Activated CD4-positive, alpha-beta T cell treated with anti-CD3 and anti-CD28 coated beads, Interleukin-2, amount 50 U/mL, for 24 hours (primary cell): ENCODE results near the gene MPHOSPH9.
"Not testable (repeated sequence)": the region's sequence is repeated elsewhere in the genome, so short reads cannot be mapped to it uniquely, and the experiment has no call there.

Source experiments
- DNase-seq, 2 donors: peaks; one replicate each; pipeline ENCODE4 v3.0.0-alpha.2; 2020; ENCODE audit warnings: low read depth in 1 of 2, low spot score in 1 of 2

Gene MPHOSPH9

DNA sequence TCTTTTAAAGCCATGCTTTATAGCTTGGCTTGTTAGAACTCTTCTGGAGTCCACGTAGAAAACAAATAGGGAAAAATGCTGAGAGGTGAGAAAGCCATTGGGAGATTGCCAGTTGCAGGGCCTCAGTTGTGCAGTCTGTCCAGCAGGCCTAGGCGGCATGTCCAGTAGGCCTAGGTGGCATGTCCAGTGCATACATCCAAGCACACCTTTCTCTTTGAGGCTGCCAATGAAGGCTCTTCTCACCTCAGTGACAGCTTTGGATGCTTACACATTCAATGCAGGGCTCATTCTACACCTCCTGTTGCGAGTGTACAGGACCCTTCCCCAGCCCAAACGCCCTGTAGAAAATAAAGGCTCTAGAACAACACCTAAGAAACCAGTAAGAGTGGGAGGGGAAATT lies 25.7 kb upstream of the MPHOSPH9 start:
- DNase-seq, result no peak

DNA sequence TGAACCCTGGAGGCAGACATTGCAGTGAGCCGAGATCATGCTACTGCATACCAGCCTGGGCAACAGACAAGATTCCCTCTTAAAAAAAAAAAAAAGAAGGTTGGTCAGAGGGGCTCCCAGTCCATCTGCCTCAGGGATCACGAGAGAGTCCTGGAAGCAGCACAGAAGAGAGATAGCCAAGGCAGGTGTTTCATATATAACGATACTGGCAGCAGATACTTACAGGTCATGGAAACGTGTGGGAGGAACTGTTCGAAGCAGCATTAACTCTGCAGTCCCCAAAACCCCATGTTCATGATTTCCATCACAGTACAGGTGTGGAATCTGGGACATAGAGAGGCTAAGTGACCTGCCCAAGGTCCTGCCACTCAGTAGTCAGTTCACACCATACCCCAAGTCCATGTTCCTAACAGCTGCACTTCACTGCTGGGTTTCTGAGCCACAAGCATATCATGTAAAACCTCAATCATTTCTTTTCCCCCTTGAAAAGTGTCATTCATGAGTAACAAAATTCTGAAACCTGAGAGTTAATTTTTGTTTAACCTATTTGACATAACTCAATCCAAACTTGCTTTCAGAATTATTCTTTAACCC lies 22.0 kb upstream of the MPHOSPH9 start:
- DNase-seq, result no peak

DNA sequence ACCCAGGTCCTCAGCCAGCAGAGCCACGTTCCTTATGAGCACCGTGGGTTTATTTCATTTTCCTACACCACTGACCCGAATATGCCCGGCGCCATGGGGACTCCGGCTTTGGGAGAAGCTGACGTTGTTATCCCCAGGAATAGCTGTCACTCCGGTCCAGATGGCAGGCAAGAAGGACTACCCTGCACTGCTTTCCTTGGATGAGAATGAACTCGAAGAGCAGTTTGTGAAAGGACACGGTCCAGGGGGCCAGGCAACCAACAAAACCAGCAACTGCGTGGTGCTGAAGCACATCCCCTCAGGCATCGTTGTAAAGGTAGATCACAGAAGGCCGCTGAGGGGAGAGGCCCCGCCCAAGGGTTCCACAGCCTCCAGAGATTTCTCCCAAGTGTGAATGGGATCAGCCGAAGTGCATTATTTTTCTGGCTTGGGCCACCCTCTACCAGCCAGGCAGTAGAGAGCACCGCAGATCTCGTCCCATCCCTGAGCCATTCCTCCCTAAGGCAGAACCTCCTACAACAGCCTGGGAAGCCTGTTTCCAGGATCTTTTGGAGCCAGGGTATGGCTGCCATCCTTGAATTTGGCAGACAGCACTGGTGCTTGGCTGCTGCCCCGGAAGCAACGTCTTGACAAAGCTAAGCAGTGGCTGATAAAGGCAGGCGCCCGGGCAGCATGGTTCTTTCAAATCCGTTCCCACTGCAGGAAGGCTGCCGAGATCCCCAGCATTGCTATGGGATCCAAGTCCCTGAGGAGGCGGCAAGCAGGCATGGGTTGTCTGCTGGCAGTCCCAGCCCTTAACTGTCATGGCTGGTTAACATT lies 20.9 kb upstream of the MPHOSPH9 start:
- no peak for DNase-seq

DNA sequence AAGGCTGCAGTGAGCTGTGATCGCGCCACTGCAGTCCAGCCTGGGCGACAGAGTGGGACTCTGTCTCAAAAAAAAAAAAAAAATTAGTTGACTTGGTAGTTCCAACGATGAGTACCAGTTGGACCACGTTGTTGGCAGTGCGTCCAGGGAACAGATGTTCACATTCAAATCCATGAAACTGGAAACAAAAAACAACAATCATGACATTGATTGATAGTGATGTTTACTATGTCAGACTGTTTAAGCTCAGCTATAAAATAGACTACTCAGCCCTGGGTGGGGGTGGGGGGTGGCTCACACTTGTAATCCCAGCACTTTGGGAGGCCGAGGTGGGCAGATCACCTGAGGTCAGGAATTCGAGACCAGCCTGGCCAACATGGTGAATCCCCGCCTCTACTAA lies 19.4 kb upstream of the MPHOSPH9 start:
- DNase-seq, result not testable (repeated sequence)

DNA sequence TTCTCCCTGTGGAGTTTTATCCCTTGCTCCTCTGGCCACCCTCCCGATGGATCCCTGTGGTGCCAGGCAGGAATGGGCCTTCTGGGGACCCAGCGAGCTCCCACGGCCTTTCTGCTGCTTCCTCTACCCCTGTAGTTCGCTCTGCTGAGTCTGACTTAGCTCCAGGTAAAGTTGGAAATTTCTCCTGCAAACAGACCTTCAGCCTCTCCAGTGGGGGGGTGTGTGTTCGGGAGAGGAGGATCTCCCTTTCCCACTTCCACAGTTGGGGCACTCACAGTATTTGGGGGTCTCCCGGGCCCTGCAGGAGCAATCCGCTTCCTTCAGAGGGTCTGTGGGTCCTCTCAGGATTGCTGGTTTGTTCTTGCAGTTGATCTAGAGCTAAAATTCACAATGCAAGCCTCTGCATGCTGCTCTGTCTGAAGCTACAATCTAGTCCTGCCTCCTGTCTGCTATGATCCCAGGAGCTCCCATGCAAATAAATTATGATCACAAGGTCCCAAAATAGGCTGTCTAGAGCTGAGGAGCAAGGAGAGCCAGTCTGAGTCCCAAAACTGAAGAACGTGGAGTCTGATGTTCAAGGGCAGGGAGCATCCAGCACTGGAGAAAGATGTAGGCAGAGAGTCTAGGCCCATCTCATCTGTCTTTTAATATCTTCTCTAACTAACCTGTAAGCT lies 18.6 kb upstream of the MPHOSPH9 start:
- no peak for DNase-seq

DNA sequence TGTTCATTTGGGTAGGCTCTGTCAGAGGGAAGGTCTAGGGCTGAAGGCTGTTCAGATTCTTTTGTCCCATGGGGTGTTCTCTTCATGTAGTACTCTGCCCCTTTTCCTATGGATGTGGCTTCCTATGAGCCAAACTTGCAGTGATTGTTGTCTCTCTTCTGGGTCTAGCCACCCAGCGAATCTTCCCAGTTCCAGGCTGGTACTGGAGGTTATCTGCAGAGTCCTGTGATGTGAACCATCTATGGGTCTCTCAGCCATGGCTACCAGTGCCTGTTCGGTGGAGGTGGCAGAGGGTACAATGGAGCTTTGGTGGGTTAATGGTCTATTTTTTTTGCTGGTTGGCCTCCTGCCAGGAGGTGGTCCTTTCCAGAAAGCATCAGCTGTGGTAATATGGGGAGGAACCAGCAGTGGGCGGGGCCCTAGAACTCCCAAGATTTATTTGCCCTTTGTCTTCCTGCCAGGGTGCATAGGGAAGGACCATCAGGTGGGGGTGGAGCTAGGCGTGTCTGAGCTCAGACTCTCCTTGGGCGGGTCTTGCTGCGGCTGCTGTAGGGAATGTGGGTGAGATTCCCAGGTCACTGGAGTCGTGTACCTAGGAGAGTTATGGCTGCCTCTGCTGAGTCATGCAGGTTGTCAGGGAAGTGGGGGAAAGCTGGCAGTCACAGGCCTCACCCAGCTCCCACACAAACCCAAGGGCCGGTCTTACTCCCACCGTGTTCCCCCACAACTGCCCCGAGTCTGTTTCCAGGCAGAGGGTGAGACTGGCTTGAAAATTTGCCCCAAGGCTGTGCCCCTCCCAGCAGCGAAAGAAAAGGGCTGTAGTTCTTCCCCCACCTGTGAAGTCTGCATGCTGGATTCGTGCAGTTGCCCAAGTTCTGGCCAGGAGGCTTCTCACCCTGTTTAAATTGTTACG lies 17.8 kb upstream of the MPHOSPH9 start:
- DNase-seq, result no peak

DNA sequence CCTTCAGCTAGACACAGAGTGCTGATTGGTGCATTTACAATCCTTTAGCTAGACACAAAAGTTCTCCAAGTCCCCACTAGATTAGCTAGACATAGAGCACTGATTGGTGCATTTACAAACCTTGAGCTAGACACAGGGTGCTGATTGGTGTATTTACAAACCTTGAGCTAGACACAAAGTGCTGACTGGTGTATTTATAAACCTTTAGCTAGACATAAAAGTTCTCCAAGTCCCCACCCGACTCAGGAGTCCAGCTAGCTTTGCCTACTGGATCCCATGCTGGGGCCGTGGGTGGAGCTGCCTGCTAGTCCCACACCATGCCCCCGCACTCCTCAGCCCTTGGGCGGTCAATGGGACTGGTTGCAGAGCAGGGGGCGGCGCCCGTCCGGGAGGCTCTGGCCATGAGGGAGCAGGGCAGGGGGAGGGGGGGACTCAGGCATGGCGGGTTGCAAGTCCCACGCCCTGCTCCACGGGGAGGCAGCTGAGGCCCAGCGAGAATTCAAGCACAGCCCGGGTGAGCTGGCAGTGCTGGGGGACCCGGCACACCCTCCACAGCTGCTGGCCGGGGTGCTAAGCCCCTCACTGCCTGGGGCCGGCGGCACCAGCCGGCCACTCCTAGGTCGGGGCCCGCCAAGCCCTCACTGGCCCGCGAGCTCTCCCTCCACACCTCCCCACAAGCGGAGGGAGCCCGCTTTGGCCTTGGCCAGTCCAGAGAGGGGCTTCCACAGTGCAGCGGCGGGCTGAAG lies 16.2 kb upstream of the MPHOSPH9 start:
- DNase-seq, result not testable (repeated sequence)

DNA sequence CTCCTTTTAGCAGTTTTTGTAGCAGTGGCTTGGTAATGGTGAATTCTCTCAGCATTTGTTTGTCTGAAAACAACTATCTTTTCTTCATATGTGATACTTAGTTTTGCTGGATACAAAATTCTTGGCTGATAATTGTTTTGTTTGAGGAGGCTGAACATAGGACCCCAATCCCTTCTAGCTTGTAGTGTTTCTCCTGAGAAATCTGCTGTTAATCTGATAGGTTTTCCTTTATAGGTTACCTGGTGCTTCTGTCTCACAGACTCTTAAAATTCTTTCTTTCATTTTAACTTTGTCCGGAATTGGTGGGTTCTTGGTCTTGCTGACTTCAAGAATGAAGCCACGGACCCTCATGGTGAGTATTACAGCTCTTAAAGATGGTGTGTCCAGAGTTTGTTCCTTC lies 15.2 kb upstream of the MPHOSPH9 start:
- not testable (repeated sequence) for DNase-seq

DNA sequence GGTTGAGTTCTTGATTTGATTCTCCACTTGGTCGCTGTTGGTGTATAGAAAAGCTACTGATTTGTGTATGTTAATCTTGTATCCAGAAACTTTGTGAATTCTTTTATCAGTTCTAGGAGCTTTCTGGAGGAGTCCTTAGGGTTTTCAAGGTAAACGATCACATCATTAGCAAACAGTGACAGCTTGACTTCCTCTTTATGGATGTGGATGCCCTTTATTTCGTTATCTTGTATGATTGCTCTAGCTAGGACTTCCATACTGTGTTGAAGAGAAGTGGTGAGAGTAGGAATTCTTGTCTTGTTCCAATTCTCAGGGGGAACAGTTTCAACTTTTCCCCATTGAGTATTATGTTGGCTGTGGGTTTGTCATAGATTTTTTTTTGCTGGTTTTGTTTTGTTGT lies 12.7 kb upstream of the MPHOSPH9 start:
- DNase-seq, result no peak

DNA sequence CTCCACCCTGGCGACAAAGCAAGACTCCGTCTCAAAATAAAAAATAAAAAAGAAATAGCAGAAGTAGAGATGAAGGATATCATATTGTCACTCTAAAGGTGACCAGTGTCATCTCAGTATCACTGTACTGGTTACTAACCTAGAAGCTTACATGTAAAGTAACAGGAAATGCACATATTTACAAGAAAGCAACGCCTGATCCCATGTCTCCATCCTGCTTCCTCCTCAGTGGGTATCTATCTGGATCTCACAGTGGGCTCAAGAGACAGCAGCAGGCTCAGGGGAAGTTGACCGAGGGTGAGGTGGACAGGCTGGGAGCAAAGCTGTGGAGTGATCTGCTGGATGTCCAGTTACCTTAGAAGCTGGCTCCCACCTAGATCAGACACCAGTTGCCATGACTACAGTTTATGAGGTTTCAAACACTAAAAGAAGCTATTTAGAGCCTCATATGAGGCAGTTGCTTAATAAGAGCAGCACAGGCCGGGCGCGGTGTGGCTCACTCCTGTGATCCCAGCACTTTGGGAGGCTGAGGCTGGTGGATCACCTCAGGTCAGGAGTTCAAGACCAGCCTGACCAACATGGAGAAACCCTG lies 10.8 kb upstream of the MPHOSPH9 start:
- no peak for DNase-seq

DNA sequence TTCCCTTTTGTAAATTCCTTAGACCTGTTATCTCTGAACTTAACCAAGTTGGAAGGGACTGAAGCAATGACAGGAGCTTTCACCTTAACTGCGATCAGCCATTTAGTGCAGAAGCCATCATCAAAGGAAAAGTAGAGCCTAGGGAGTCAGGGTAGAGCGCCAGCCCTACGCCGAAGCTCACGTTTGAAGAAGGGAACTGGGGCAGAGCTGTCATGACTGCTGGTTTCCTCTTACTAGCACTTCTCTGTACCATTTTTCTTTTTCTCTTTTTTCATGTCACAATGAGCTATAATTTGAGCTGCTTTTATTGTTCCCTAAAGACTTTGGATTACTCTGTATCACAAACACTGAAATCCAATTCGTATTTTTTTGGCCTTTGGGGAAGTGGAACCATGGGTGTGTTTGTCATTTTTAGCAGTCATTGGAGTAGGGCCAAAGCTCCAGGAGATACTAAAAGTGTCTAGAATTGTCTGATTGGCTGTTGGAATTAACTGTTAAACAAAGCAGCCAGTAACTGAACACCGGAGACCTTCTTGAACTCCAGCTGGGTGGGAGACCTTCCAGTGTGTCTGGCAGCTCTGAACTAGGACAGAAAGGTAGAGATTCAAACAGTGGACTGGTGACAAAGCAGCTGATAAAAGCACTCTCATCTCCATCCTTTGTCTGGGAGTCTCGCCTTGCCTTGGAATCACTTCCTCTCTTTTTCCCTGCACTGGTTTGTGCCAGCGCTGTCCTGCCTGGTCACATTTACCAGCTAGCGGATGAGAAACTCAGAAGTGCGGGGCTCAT lies 9.4 kb upstream of the MPHOSPH9 start:
- no peak for DNase-seq

DNA sequence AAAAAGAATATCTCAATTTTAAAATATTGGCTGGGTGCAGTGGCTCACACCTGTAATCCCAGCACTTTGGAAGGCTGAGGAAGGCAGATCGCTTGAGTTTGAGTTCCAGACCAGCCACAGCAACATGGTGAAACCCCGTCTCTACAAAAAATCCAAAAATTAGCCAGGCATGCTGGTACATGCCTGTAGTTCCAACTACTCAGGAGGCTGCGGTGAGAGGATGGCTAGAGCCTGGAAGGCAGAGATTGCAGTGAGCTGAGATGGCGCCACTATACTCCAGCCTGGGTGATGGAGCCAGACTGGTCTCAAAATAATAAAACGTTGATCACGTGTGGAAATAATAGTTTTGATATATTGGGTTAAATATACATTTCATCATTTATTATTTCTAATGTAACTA lies 6.0 kb upstream of the MPHOSPH9 start:
- no peak for DNase-seq

DNA sequence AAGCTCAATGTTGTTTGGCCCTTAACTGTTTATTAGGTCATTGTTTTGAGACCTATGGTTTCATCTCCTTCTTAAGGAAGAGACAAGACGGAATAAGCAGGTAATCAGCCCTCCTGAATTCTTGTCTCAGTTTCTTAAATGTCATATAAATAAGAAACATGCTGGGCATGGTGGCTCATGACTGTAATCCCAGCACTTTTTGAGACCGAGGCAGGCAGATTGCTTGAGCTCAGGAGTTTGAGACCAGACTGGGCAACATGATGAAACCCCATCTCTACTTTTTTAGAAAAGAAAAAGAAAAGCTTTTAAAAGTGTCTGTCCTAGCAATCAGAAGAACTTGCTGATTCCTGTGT lies 5.4 kb upstream of the MPHOSPH9 start:
- DNase-seq, result no peak

DNA sequence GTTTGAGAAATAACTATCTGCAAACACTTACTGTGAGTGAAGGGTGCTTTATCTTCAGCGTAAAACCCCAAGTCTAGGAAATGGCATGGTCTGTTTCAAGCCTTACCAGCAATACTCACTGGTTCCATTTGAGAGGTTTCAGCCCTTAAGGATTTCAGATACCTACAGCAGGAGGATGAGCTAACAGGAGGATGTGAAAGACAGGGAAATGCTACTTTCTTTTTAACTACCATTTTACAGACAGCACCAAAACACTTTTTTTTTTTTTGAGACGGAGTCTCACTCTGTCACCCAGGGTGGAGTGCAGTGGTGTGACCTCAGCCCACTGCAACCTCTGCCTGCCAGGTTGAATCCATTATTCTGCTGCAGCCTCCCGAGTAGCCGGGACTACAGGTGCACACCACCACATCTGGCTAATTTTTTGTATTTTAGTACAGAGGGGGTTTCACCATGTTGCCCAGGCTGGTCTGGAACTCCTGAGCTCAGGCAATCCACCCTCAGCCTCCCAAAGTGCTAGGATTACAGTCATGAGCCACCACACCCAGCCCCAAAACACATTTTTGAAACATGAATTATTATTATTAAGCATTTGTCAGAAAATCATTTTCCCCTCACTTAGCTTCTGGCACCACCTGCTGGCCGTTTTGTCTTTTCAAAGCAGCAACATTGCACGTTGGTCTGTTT lies 4.8 kb upstream of the MPHOSPH9 start:
- peak; percentile 36 to 53 for DNase-seq

DNA sequence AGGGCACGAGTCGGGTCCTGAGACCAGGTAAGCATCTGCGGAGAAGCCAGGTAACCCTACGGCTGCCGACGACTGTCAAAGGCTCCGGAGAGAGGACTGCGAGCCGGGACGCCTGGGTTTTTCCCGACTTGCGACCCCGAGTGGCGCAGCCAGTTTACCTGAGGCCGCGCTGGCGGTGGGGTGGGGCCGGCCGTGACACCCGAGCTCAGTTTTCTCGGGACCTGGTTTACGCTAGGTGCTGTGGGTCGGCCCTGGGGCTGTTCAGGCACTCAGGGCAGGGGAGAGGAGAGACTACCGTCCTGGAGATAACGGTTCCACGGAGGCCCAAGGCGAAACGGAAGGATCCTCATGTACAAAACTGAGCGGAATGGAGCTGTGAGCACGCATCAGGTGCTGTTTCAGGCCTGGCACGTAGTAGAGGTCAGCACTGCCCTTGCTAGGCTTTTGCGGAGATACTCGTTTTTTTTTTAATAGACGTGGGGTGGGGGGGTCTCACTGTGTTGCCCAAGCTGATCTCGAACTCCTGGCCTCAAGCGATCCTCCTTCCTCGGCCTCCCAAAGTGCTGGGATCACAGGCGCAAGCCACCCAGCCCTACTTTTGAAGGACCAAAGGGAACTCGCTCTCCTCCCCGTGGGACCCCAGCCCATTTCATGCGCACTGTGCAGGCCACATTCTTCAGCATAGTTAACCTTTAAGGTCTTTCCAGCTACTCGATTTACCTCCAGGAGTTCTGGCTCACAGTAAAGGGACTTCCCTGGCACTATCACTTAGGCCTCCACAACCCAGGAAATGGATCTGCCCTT lies 766 bp upstream of the MPHOSPH9 start:
- DNase-seq, result no peak

DNA sequence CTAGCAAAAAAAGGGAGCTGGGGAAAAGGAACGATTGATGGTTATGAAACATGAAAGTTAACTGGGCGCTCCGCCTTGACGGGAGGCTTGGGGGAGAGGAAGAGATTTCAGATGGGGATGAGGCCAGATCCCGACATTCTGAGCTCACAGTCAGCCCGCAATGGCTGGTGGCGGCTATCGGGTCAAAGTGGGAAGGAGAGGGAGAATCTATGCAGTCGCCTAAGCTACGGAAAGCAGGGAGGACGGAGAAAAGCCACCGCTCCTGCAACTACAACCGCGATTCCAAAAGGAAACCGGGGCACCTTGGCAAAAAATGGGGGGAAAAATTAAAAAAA lies 502 bp downstream of the MPHOSPH9 start:
- no peak for DNase-seq

DNA sequence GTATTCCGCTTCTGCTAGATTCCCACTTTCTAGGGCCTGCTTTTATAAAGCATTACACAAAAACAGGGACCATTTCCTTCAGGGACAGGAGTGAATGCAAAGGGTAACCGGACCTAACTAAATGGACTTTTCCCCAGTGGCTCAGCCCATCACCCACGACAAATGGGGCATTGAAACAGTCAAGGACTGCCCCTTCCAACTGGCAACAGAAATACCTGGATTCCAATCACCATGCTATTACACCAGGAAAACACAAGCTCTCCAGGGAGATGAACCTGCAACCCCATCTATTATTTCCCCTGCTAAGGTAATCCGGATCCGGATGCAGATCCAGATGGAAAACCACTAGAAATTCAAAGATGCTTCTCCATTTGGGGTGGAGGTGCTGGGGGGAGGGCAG lies 1.0 kb downstream of the MPHOSPH9 start:
- no peak for DNase-seq

DNA sequence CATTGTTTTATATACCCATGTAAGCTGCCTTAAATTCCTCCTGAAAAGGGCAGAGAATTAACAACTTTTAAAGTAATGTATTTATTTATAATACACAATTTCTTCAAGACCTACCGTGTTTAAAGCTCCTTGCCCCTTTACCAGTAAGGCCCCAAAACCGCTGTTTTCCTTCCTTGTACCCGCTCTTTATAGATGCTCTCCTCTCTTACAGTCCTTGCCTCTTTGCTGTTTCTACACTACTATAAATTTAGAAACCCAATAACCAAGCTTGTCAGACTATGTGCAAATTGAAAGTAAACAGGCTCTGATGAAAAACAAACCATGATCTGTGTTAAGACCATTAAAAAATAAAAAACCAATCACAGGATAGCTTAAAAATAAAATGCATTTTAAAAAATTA lies 3.9 kb downstream of the MPHOSPH9 start:
- no peak for DNase-seq
